HG02759 (cell line): Measurements from ENCODE around the gene GRB10.
A peak's percentile ranks its signal among the peaks of the same experiment; 100 is the strongest.

ENCODE experiments used
- ATAC-seq: cut with Tn5 transposase; IDR thresholded peaks from one replicate; pipeline ENCODE4 v1.9.1; 2021; ENCODE audit warnings: mild to moderate bottlenecking, moderate library complexity; ENCODE audit not compliant: unreplicated experiment

The GRB10 gene

GRCh38 chr7:50618281-50618680, 164.4 kb downstream of the GRB10 start:
- no peak for ATAC-seq

- ATAC-seq = no peak
Measured at GRCh38 chr7:50615519-50616080, 167.1 kb downstream of the GRB10 start.

- no peak for ATAC-seq
Measured at GRCh38 chr7:50614721-50615518, 167.8 kb downstream of the GRB10 start.

- no peak for ATAC-seq
Measured at GRCh38 chr7:50613473-50613872, 169.2 kb downstream of the GRB10 start.

- no peak for ATAC-seq
Measured at GRCh38 chr7:50612704-50613103, 170.0 kb downstream of the GRB10 start.

GRCh38 chr7:50610521-50611277, 172.0 kb downstream of the GRB10 start:
- ATAC-seq = no peak

GRCh38 chr7:50608196-50608906, 174.3 kb downstream of the GRB10 start:
- ATAC-seq = no peak

GRCh38 chr7:50607524-50608125, 175.1 kb downstream of the GRB10 start:
- no peak for ATAC-seq

GRCh38 chr7:50605059-50605458, 177.6 kb downstream of the GRB10 start:
- no peak for ATAC-seq

- no peak for ATAC-seq
Measured at GRCh38 chr7:50603287-50603686, 179.4 kb downstream of the GRB10 start.

GRCh38 chr7:50599385-50599784, 183.3 kb downstream of the GRB10 start:
- no peak for ATAC-seq

- ATAC-seq = no peak
Measured at GRCh38 chr7:50598460-50599343, 184.0 kb downstream of the GRB10 start.

- no peak for ATAC-seq
Measured at GRCh38 chr7:50596484-50596883, 186.2 kb downstream of the GRB10 start.

GRCh38 chr7:50595491-50596102, 187.1 kb downstream of the GRB10 start:
- peak; percentile 15 for ATAC-seq

- peak; percentile 39 for ATAC-seq
Measured at GRCh38 chr7:50594734-50595485, 187.8 kb downstream of the GRB10 start.

GRCh38 chr7:50594136-50594535, 188.6 kb downstream of the GRB10 start:
- no peak for ATAC-seq

GRCh38 chr7:50592940-50593339, 189.8 kb downstream of the GRB10 start:
- ATAC-seq = no peak
